H9 (cell line): ENCODE data around the gene ANKRD44. TPM values are rescaled to one million over a fixed set of nuclear protein-coding genes. Genes with fewer than 3 reads are reported as not detected.

ENCODE experiments used
- DNase-seq: peaks from one replicate; pipeline ENCODE4 v3.0.0-alpha.2; 2017
- H2AFZ ChIP-seq: one replicate; pipeline ENCODE4 v1.6.1; 2013; ENCODE audit warnings: mild to moderate bottlenecking, low read length, control low read depth, moderate library complexity
- H2AK5ac ChIP-seq: 2 replicates; pipeline ENCODE4 v1.6.1; 2013; ENCODE audit warnings: low read length, control low read depth, mixed read lengths; ENCODE audit not compliant: insufficient read length
- H2BK120ac ChIP-seq: one replicate; pipeline ENCODE4 v1.6.1; 2013; ENCODE audit warnings: low read depth, mild to moderate bottlenecking, low read length, control low read depth, inconsistent platforms; ENCODE audit not compliant: poor library complexity, severe bottlenecking
- H2BK12ac ChIP-seq: 2 replicates; pipeline ENCODE4 v1.6.1; 2013; ENCODE audit warnings: low read length, control low read depth, mixed read lengths, low read depth; ENCODE audit not compliant: insufficient read length
- H2BK15ac ChIP-seq: 2 replicates; pipeline ENCODE4 v1.6.1; 2013; ENCODE audit warnings: low read depth, low read length, control low read depth
- H2BK20ac ChIP-seq: one replicate; pipeline ENCODE4 v1.6.1; 2013; ENCODE audit warnings: low read depth, mild to moderate bottlenecking, low read length, control low read depth, inconsistent platforms; ENCODE audit not compliant: poor library complexity, severe bottlenecking
- H2BK5ac ChIP-seq: 2 replicates; pipeline ENCODE4 v1.6.1; 2013; ENCODE audit warnings: low read length, control low read depth, mixed read lengths; ENCODE audit not compliant: insufficient read length
- H3K14ac ChIP-seq: 2 replicates; pipeline ENCODE4 v1.6.1; 2013; ENCODE audit warnings: low read length, control low read depth; ENCODE audit not compliant: insufficient read depth
- H3K18ac ChIP-seq: 2 replicates; pipeline ENCODE4 v1.6.1; 2013; ENCODE audit warnings: low read depth, mild to moderate bottlenecking, mixed read lengths, low read length, control low read depth; ENCODE audit not compliant: insufficient read length
- H3K23ac ChIP-seq: 2 replicates; pipeline ENCODE4 v1.6.1; 2013; ENCODE audit warnings: low read length, control low read depth, mixed read lengths, low read depth; ENCODE audit not compliant: insufficient read length
- H3K23me2 ChIP-seq: 2 replicates; pipeline ENCODE4 v1.6.1; 2013; ENCODE audit warnings: low read depth, mild to moderate bottlenecking, mixed read lengths, low read length, control low read depth; ENCODE audit not compliant: insufficient read length, poor library complexity, severe bottlenecking
- H3K27ac ChIP-seq: 2 replicates; pipeline ENCODE4 v1.5.1; 2013; ENCODE audit warnings: low read length, control low read depth, mixed read lengths, low read depth; ENCODE audit not compliant: insufficient read length
- H3K27me3 ChIP-seq: 2 replicates; pipeline ENCODE4 v1.6.1; 2013; ENCODE audit warnings: low read length, control low read depth, inconsistent platforms; ENCODE audit not compliant: insufficient read depth
- H3K4ac ChIP-seq: 2 replicates; pipeline ENCODE4 v1.6.1; 2013; ENCODE audit warnings: low read depth, mild to moderate bottlenecking, control low read depth, inconsistent platforms, low read length, moderate library complexity
- H3K4me1 ChIP-seq: 2 replicates; pipeline ENCODE4 v1.6.1; 2013; ENCODE audit warnings: low read length, control low read depth, inconsistent platforms; ENCODE audit not compliant: insufficient read depth
- H3K4me2 ChIP-seq: 2 replicates; pipeline ENCODE4 v1.6.1; 2013; ENCODE audit warnings: low read length, control low read depth, mixed read lengths; ENCODE audit not compliant: insufficient read length, insufficient read depth
- H3K56ac ChIP-seq: 2 replicates; pipeline ENCODE4 v1.6.1; 2013; ENCODE audit warnings: low read depth, mild to moderate bottlenecking, mixed read lengths, low read length, control low read depth; ENCODE audit not compliant: insufficient read length
- H3K79me1 ChIP-seq: 2 replicates; pipeline ENCODE4 v1.6.1; 2013; ENCODE audit warnings: low read depth, mild to moderate bottlenecking, moderate library complexity, low read length, control low read depth, inconsistent platforms; ENCODE audit not compliant: insufficient read depth, poor library complexity, severe bottlenecking
- H3K79me2 ChIP-seq: 2 replicates; pipeline ENCODE4 v1.6.1; 2013; ENCODE audit warnings: low read length, control low read depth, inconsistent platforms; ENCODE audit not compliant: insufficient read depth
- H3K9ac ChIP-seq: 2 replicates; pipeline ENCODE4 v1.6.1; 2013; ENCODE audit warnings: low read length, control low read depth, mixed read lengths; ENCODE audit not compliant: insufficient read length; ENCODE audit errors: extremely low read depth
- H3K9me3 ChIP-seq: one replicate; pipeline ENCODE4 v1.6.1; 2013; ENCODE audit warnings: low read depth, low read length, inconsistent platforms; ENCODE audit not compliant: control insufficient read depth
- H3T11ph ChIP-seq: one replicate; pipeline ENCODE4 v1.6.1; 2013; ENCODE audit warnings: mild to moderate bottlenecking, low read length, control low read depth, inconsistent platforms
- H4K20me1 ChIP-seq: one replicate; pipeline ENCODE4 v1.6.1; 2013; ENCODE audit not compliant: control insufficient read depth, insufficient read length, insufficient read depth
- H4K5ac ChIP-seq: 2 replicates; pipeline ENCODE4 v1.6.1; 2013; ENCODE audit warnings: low read depth, mild to moderate bottlenecking, mixed read lengths, low read length, control low read depth; ENCODE audit not compliant: insufficient read length
- H4K8ac ChIP-seq: replicated peaks from 2 replicates; pipeline ENCODE4 v1.6.1; 2013; ENCODE audit warnings: low read length, control low read depth, mixed read lengths, low read depth; ENCODE audit not compliant: insufficient read length
- H4K91ac ChIP-seq: 2 replicates; pipeline ENCODE4 v1.6.1; 2013; ENCODE audit warnings: low read depth, mild to moderate bottlenecking, moderate library complexity, mixed read lengths, low read length, control low read depth; ENCODE audit not compliant: insufficient read length
- H3K27ac Mint-ChIP-seq, 3 experiments: 2 replicates in 2 of 3; 3 replicates in 1 of 3; pipeline ENCODE4 v1.8.0; 2020 to 2021; ENCODE audit warnings: mixed read lengths in 3 of 3, mild to moderate bottlenecking in 1 of 3, moderate library complexity in 1 of 3
- H3K27me3 Mint-ChIP-seq: 2 replicates; pipeline ENCODE4 v1.8.0; 2021; ENCODE audit warnings: low read depth, mild to moderate bottlenecking, moderate library complexity, mixed read lengths
- H3K36me3 Mint-ChIP-seq, 3 experiments: 2 replicates in 2 of 3; 3 replicates in 1 of 3; pipeline ENCODE4 v1.8.0; 2020 to 2021; ENCODE audit warnings: low read depth in 3 of 3, mixed read lengths in 3 of 3; ENCODE audit not compliant: insufficient read depth in 1 of 3
- H3K4me1 Mint-ChIP-seq, 2 experiments: 2 replicates each; pipeline ENCODE4 v1.8.0; 2020; ENCODE audit warnings: mixed read lengths in 2 of 2
- H3K4me3 Mint-ChIP-seq, 2 experiments: 2 replicates in 1 of 2; 3 replicates in 1 of 2; pipeline ENCODE4 v1.8.0; 2020 to 2021; ENCODE audit warnings: mild to moderate bottlenecking in 2 of 2, mixed read lengths in 2 of 2, moderate library complexity in 1 of 2
- H3K9me3 Mint-ChIP-seq, 2 experiments: 2 replicates in 1 of 2; 3 replicates in 1 of 2; pipeline ENCODE4 v1.8.0; 2020; ENCODE audit warnings: mild to moderate bottlenecking in 2 of 2, mixed read lengths in 2 of 2, moderate library complexity in 1 of 2
- WGBS: extraction: QIAGEN DNeasy Blood & Tissue Kit; methylation state at CpG from one replicate; pipeline ENCODE4 v1.1.7; 2013; ENCODE audit warnings: missing lambda C conversion rate, low lambda C conversion rate, mixed read lengths; ENCODE audit not compliant: insufficient read length; ENCODE audit errors: extremely low coverage; 5-methylcytosine and 5-hydroxymethylcytosine counted together
- total RNA-seq: library from RNA; stranded (reverse); gene quantifications from 2 replicates; pipeline ENCODE4 v1.2.1, GENCODE V29; 2021
- TF ChIP-seq, protein P1 (sequence below): fragments of 200-600 bp; sonication (generic); conservative IDR thresholded peaks from 3 replicates; pipeline ENCODE4 v1.8.0; 2021; ENCODE audit warnings: antibody characterized with exemption, mild to moderate bottlenecking

Gene ANKRD44
- total RNA-seq, 1 experiment from 2014 or later, result 1.9 TPM

DNA sequence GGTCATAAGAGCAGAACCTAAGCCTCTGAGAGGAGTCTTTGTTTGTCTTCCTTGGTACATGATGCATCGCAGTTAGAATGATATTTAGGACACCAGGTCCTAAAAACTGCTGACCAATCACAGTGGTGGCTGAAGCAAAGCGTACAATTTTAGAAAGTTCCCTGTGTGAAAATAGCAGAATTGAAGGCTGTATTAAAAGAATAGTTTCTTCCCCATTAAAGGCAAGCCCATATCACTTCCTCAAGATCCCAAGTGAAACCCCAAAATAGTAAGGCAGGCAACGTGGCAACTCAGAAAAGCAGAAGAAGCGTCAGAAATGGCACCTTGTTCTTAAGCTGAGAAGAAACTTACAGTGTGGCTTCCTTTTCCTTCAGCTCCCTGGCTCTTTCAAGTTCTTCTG, 229.3 kb downstream of the ANKRD44 start:
- Histone ChIP-seq H3T11ph (no peak overlapping the region), H3K14ac (no peak overlapping the region), H4K8ac (no peak overlapping the region), H3K27ac (no peak overlapping the region), H3K23me2 (no peaks in the 10 kb centered on the region), H4K91ac (no peak overlapping the region), H3K4me2 (no peak overlapping the region), H3K4ac (no peak overlapping the region), H3K4me1 (0 out of 2 replicates have a peak, but pooled peaks cover 3% of the 10 kb centered on the region), H2AFZ (no peak overlapping the region), H3K56ac (no peak overlapping the region), H2AK5ac (no peak overlapping the region), H3K9me3 (no peaks in the 10 kb centered on the region), H4K5ac (no peak overlapping the region), H3K79me2 (no peaks in the 10 kb centered on the region), H2BK12ac (no peak overlapping the region), H3K18ac (no peak overlapping the region), H3K9ac (no peak overlapping the region), H3K79me1 (no peaks in the 10 kb centered on the region), H2BK5ac (no peak overlapping the region), H3K27me3 (no peaks in the 10 kb centered on the region), H4K20me1 (no peaks in the 10 kb centered on the region), H2BK20ac (no peak overlapping the region), H3K23ac (no peak overlapping the region), H2BK120ac (no peak overlapping the region), H2BK15ac (no peak overlapping the region)
- TF ChIP-seq, protein P1, sequence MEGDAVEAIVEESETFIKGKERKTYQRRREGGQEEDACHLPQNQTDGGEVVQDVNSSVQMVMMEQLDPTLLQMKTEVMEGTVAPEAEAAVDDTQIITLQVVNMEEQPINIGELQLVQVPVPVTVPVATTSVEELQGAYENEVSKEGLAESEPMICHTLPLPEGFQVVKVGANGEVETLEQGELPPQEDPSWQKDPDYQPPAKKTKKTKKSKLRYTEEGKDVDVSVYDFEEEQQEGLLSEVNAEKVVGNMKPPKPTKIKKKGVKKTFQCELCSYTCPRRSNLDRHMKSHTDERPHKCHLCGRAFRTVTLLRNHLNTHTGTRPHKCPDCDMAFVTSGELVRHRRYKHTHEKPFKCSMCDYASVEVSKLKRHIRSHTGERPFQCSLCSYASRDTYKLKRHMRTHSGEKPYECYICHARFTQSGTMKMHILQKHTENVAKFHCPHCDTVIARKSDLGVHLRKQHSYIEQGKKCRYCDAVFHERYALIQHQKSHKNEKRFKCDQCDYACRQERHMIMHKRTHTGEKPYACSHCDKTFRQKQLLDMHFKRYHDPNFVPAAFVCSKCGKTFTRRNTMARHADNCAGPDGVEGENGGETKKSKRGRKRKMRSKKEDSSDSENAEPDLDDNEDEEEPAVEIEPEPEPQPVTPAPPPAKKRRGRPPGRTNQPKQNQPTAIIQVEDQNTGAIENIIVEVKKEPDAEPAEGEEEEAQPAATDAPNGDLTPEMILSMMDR, result no peak
- Mint-ChIP-seq H3K36me3 (no peaks in the 10 kb centered on the region), H3K27me3 (no peaks in the 10 kb centered on the region), H3K9me3 (no peaks in the 10 kb centered on the region), H3K4me1 (peaks cover 0 to 6% of the 10 kb centered on the region in 2 experiments; a peak in 3 of 4 replicates), H3K4me3 (no peak overlapping the region), H3K27ac (no peak overlapping the region)
- no CpG with 5 or more reads among the region's 4 CpGs for WGBS
- DNase-seq, result no peak
